ENCODE data around the gene NFAM1. TPM values are rescaled to one million over a fixed set of nuclear protein-coding genes. Genes with fewer than 3 reads are reported as not detected.

The NFAM1 gene
- polyA plus RNA-seq, 12 donors, result 0.44 to 3.4 (median 0.60) TPM; not detected in 2

DNA sequence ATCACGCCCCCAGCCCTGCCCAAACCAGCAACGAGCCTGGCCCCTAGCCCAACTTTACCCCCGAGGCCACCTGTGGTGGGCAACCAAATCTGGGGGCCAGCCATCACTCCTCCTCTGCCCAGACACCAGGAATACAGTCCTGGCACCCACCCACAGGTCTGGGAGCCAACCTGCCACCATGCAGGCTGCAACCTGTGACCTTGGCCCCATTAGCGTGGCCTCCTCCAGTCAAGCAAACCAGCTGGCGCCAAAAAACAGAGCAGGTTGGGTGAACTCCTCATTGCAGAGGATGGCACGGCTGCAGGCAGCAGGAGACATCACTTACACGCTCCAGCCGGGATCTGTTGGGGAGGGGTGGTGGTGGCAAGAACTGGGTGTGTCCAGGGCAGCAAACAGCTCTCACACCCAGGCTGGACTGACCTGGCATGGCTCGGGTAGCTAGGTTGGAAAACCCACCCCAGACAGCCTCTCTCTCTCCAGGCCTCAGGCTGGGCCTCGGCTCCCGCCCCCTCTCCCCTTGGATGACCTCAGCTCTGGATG is 96.3 kb downstream of the NFAM1 start:
- DNase-seq, result no peak

- DNase-seq, result no peak
These were observed 97.2 kb downstream of the NFAM1 start for GRCh38 chr22:42334875-42335512.

GRCh38 chr22:42333544-42333943 is 98.7 kb downstream of the NFAM1 start:
- no peak for DNase-seq

GRCh38 chr22:42332089-42332488 is 100.1 kb downstream of the NFAM1 start:
- DNase-seq, result no peak

DNA sequence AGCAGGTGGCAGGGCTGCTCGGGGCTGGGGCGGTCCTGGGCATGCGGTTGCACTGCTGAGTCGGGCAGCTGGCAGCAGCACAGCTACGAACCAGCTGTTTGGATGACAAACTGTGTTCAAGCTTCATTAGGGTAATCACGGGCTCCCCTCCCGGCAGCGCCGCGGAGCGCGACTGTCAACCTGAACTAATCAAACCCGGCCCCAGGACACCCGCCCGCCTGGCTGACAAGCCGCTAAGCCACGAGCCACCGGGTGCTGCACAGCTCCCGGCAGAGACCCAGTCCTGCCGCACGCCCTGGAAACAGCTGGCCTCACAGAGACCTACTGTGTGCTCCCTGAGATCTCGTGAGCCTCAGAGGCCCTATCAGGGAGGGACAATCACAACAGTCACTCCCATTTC is 101.2 kb downstream of the NFAM1 start:
- DNase-seq, result no peak

Other genes with a start within 250 kb of the NFAM1 start
- 10 to 100 TPM in 4 of 12 donors, 1 to 10 TPM in 7, not detected in 1; 7.4 to 25.5 (median 9.6) TPM for gene TCF20, start 161.8 kb downstream of the NFAM1 start, polyA plus RNA-seq (ENCODE audit: insufficient read length in 12 of 12)
- gene RRP7A, start 87.4 kb upstream of the NFAM1 start, polyA plus RNA-seq (ENCODE audit: insufficient read length in 12 of 12), result 10 to 100 TPM in 11 of 12 donors, not detected in 1; 13.3 to 33.3 (median 22.8) TPM
- 1 to 10 TPM in 10 of 12 donors, not detected in 2; 1.7 to 4.9 (median 3.0) TPM for gene SERHL2, start 121.6 kb upstream of the NFAM1 start, polyA plus RNA-seq (ENCODE audit: insufficient read length in 12 of 12)
- 10 to 100 TPM in 11 of 12 donors, not detected in 1; 54.2 to 73.3 (median 59.4) TPM for gene POLDIP3, start 182.5 kb upstream of the NFAM1 start, polyA plus RNA-seq (ENCODE audit: insufficient read length in 12 of 12)
- gene ATP5MGL, start 208.2 kb upstream of the NFAM1 start, polyA plus RNA-seq (ENCODE audit: insufficient read length in 12 of 12), result not detected
- gene CYB5R3, start 217.0 kb upstream of the NFAM1 start, polyA plus RNA-seq (ENCODE audit: insufficient read length in 12 of 12), result 100 to 1,000 TPM in 11 of 12 donors, not detected in 1; 121 to 206 (median 145) TPM

All from muscle of arm (tissue), 12 donors.